Epithelial cell of esophagus (primary cell): ENCODE data around the gene DGCR2.
"Not testable (repeated sequence)": the region's sequence is repeated elsewhere in the genome, so short reads cannot be mapped to it uniquely, and the experiment has no call there.

ENCODE experiments used
- DNase-seq: peaks from one replicate; pipeline ENCODE4 v3.0.0; 2010; ENCODE audit warnings: low read depth
- H3K4me3 ChIP-seq: 2 replicates; pipeline ENCODE4 v1.5.1; 2011; ENCODE audit warnings: mild to moderate bottlenecking, low read length, control low read depth
- CTCF ChIP-seq: IDR thresholded peaks from 2 replicates; pipeline ENCODE4 v1.5.1; 2011; ENCODE audit warnings: low read depth, mild to moderate bottlenecking, low read length, control low read depth, inconsistent platforms; ENCODE audit not compliant: insufficient read depth; ENCODE audit errors: missing control alignments

The DGCR2 gene

DNA sequence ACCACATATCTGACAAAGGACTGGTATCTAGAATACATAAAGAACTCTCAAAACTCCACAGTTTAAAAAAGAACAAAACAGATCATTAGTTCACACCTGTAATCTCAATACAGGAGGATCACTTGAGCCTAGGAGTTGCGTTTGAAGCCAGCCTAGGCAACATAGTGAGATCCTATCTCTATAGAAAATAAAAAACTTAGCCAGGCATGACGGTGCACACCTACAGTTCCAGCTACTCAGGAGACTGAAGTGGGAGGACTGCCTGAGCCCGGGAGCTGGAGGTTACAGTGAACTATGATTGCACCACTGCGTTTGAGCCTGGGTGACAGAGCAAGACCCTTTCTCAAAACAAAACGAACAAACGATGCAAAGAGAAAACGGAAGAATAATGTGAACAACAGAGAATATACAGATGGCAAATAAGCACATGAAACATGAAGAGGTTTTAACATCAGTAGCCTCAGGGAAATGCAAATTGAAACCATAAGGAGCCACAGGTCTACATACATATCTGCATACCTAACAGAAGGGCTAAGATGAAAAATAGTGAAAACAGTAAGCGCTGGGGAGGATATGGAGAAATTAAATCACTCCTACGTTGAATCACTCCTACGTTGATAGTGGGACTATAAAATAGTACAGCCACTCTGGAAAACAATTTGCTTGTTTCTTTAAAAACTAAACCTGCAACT is 70.7 kb downstream of the DGCR2 start:
- no peak for DNase-seq
- no peak for TF ChIP-seq CTCF
- no peak overlapping the region for H3K4me3 ChIP-seq

GRCh38 chr22:19050847-19051246 is 71.4 kb downstream of the DGCR2 start:
- DNase-seq, H3K4me3 ChIP-seq: not testable (repeated sequence)

GRCh38 chr22:19050117-19050516 is 72.1 kb downstream of the DGCR2 start:
- no peak for DNase-seq
- H3K4me3 ChIP-seq = no peak overlapping the region
- no peak for TF ChIP-seq CTCF

- no peak for TF ChIP-seq CTCF
- DNase-seq = no peak
- H3K4me3 ChIP-seq = no peak overlapping the region
Observed at GRCh38 chr22:19048531-19048930, 73.7 kb downstream of the DGCR2 start.

GRCh38 chr22:19047993-19048392 is 74.2 kb downstream of the DGCR2 start:
- no peak overlapping the region for H3K4me3 ChIP-seq
- no peak for TF ChIP-seq CTCF
- no peak for DNase-seq

DNA sequence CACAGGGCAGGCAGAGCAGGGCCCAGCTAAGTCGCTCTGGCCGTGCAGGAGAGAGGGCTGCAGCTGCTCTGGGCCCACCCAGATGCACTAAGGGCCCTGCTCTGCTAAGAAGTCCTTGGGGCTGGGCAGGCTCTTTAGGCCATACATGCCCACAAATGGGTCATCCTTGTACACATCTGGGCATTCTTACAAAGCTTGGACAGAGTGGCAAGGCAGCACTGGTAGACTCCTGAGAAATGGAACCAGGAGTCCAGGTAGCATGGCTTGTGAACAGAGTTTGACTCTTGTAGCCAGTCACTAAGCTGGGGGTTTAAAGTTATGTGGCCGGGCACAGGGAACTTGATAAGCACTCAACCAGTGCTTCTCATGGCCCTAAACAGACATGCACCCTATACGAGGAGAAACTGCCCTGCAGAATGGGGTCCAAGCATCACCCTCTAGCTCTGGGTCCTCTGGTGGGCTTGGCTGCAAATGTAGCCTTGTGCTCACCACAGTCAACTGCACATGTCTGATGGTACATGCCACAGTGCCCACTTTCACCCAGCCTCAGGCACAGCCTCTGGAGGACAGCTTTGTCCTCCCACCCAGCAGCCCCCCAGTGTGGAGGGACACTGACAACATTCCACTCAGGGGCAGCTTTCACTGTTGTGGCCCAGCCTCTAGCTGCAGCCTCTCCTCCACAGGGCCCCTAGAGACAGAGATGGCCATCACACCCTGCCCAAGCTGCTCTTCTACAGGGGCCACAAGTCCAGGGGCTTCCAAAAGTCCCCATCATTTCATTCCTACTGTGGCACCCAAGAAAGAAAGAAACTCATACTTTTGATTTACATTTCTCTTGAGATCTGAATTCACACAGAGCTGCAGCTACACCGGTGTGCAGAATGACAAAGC is 75.2 kb downstream of the DGCR2 start:
- no peak overlapping the region for H3K4me3 ChIP-seq
- no peak for TF ChIP-seq CTCF
- no peak for DNase-seq

DNA sequence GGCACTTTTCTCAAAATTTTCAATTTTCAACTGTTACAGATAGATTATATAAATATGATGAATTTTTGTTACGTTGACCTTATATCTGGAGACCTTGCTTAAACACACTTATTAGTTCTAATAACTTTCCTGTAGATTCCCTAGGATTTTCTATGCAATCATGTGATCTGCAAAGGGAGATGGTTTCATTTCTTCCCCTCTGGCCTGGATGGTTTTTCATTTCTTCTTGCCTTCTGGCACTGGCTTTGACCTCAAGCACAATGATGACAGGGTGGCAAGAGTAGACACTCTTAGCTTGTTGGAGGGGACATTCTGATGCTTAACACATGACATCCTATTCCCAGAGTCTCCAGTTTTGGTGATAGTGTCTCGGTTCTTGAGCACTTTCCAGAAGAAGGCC is 75.9 kb downstream of the DGCR2 start:
- TF ChIP-seq CTCF = no peak
- DNase-seq = no peak
- H3K4me3 ChIP-seq = no peak overlapping the region
